ENCODE data around the gene TBC1D14.

The TBC1D14 gene

DNA sequence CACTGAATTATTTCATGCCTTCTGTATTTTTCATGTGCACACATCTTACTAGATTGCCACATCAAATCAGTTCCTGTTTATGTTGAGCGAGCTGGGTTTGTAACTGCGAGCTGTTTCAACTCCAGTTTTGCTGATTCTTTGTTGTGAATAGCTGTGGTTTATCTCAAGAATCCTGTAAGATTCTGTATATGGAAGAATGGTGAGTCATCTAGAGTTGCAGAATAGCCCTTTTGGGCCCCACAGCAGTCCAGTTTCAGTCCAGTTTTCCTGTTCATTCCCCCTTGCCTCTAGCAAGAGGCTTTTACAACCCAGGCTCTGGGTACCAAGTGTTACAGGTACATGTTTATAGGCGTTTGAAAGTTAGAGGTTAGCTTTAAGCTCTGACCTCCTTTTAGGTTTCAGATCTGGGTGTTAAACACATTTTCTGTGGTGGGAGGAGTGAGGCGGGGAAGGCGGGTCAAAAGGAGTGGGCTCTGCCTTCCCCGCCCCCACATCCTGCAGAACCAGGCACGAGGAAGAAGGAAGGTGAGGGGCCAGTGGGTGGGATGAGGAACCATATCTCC lies 32.7 kb downstream of the TBC1D14 start:
- Histone ChIP-seq H3K9me3 (ENCODE audit: insufficient read depth, low read length) (no peaks in the 10 kb centered on the region), H4K20me1 (ENCODE audit: low read depth, low read length) (peaks cover 4% of the 10 kb centered on the region; the same call in 1 of the 2 replicates), H2AFZ (ENCODE audit: low read depth, low read length, severe bottlenecking) (no peak overlapping the region), H3K4me3 (ENCODE audit: insufficient read depth, low read length, poor library complexity, severe bottlenecking) (no peak overlapping the region), H3K9me2 (replicated peaks; ENCODE audit: insufficient read depth, low read length) (no peaks in the 10 kb centered on the region), H3K27me3 (ENCODE audit: low read length) (no peaks in the 10 kb centered on the region), H3K27ac (ENCODE audit: low read depth, low read length) (no peak overlapping the region), H3K36me3 (ENCODE audit: low read length) (no peaks in the 10 kb centered on the region), H3F3A (ENCODE audit: insufficient read depth) (no peaks in the 10 kb centered on the region), H3K9ac (ENCODE audit: low read length) (no peak overlapping the region), H3K79me2 (ENCODE audit: insufficient read depth, low read length) (no peaks in the 10 kb centered on the region; the same call in 1 of the 2 replicates), H3K4me2 (ENCODE audit: low read depth, low read length, poor library complexity, severe bottlenecking) (no peak overlapping the region)
- TF ChIP-seq EZH2phosphoT487 (conservative IDR thresholded peaks at IDR 0.05; ENCODE audit: low read length) (no peak), CTCF (IDR thresholded peaks at IDR 0.05; ENCODE audit: insufficient read depth, low read length, poor library complexity, severe bottlenecking) (no peak)

DNA sequence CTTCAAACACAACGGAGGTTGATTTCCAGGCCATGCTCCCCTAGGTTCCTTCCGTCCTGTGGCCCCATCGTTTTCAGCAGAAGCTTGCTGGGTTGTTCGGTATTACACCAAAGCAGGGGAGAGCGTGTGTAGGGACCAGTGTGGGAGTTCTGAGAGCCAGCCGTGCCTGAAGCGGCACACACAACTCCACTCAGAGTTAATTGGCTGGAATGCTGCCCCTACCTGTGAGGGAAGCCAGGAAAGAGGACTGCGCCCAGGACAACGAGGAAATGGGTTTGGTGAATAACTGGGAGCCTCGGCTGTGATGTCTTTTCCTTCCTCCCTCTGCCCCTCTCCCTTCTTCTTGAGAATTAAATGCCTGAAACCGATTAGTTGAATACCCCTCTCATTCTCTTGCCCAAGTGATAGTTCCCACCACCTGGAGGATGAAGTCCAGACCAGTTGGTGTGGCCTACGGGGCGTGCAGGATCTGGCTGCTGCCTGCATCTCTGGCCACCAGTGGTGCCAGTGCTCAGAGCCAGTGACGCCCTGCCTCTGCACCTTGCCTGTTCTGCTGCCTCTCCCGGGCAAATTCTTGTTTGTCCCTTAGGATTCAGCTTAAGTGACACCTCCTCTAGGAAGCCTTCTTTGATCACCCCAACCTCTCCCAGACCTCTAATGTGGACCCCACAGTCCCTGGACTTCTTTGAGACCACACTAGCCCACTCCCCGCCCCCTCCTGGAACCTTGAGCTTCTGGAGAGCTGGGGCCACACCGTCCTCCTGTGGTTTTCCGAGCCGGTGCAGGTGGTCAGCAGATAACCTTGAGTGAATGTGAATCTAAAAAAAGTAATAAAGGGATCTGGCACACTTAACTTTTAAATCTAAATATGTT lies 33.6 kb downstream of the TBC1D14 start:
- H2AFZ ChIP-seq (ENCODE audit: low read depth, low read length, severe bottlenecking) = no peak overlapping the region
- no peak overlapping the region for H3K4me3 ChIP-seq (ENCODE audit: insufficient read depth, low read length, poor library complexity, severe bottlenecking)
- no peaks in the 10 kb centered on the region for H3K9me2 ChIP-seq (replicated peaks; ENCODE audit: insufficient read depth, low read length)
- no peaks in the 10 kb centered on the region for H3K36me3 ChIP-seq (ENCODE audit: low read length)
- no peaks in the 10 kb centered on the region for H3F3A ChIP-seq (ENCODE audit: insufficient read depth)
- no peaks in the 10 kb centered on the region for H3K9me3 ChIP-seq (ENCODE audit: insufficient read depth, low read length)
- H3K9ac ChIP-seq (ENCODE audit: low read length) = no peak overlapping the region
- no peaks in the 10 kb centered on the region for H3K27me3 ChIP-seq (ENCODE audit: low read length)
- H3K27ac ChIP-seq (ENCODE audit: low read depth, low read length) = no peak overlapping the region
- no peaks in the 10 kb centered on the region; the same call in 1 of the 2 replicates for H3K79me2 ChIP-seq (ENCODE audit: insufficient read depth, low read length)
- TF ChIP-seq EZH2phosphoT487 (conservative IDR thresholded peaks at IDR 0.05; ENCODE audit: low read length) (no peak), CTCF (IDR thresholded peaks at IDR 0.05; ENCODE audit: insufficient read depth, low read length, poor library complexity, severe bottlenecking) (no peak)
- no peak overlapping the region for H3K4me2 ChIP-seq (ENCODE audit: low read depth, low read length, poor library complexity, severe bottlenecking)
- H4K20me1 ChIP-seq (ENCODE audit: low read depth, low read length) = peaks cover 4% of the 10 kb centered on the region; the same call in 1 of the 2 replicates

DNA sequence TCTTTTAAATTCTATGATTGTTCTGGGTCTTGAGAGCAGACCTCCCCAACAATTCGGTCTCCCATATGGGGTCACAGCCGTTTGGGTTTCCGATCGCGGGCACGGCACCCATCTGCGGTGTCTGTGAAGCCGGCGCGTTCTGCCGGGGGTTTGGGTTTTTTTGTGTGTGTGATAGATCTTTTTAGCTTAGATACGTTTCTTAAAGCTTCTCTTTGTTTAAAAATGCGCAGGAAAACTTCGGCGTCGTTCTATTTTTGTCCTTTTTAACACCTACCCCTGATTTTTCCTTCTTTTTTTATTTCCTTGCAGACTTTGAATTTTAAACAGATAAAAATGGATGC lies 34.2 kb downstream of the TBC1D14 start:
- no peaks in the 10 kb centered on the region; the same call in 1 of the 2 replicates for H3K79me2 ChIP-seq (ENCODE audit: insufficient read depth, low read length)
- TF ChIP-seq CTCF (IDR thresholded peaks at IDR 0.05; ENCODE audit: insufficient read depth, low read length, poor library complexity, severe bottlenecking) = no peak
- no peak for TF ChIP-seq EZH2phosphoT487 (conservative IDR thresholded peaks at IDR 0.05; ENCODE audit: low read length)
- H3K27ac ChIP-seq (ENCODE audit: low read depth, low read length) = no peak overlapping the region
- H3K27me3 ChIP-seq (ENCODE audit: low read length) = no peaks in the 10 kb centered on the region
- H3K36me3 ChIP-seq (ENCODE audit: low read length) = no peaks in the 10 kb centered on the region
- peaks cover 4% of the 10 kb centered on the region; the same call in 1 of the 2 replicates for H4K20me1 ChIP-seq (ENCODE audit: low read depth, low read length)
- no peak overlapping the region for H3K4me2 ChIP-seq (ENCODE audit: low read depth, low read length, poor library complexity, severe bottlenecking)
- H3K9ac ChIP-seq (ENCODE audit: low read length) = no peak overlapping the region
- no peaks in the 10 kb centered on the region for H3F3A ChIP-seq (ENCODE audit: insufficient read depth)
- no peaks in the 10 kb centered on the region for H3K9me2 ChIP-seq (replicated peaks; ENCODE audit: insufficient read depth, low read length)
- H3K9me3 ChIP-seq (ENCODE audit: insufficient read depth, low read length) = no peaks in the 10 kb centered on the region
- no peak overlapping the region for H2AFZ ChIP-seq (ENCODE audit: low read depth, low read length, severe bottlenecking)
- H3K4me3 ChIP-seq (ENCODE audit: insufficient read depth, low read length, poor library complexity, severe bottlenecking) = no peak overlapping the region

Measured in SU-DHL-6 (cell line).